ENCODE data around the gene PP2D1. TPM values are rescaled to one million over a fixed set of nuclear protein-coding genes. Genes with fewer than 3 reads are reported as not detected.
"Not testable (repeated sequence)": the region's sequence is repeated elsewhere in the genome, so short reads cannot be mapped to it uniquely, and the experiment has no call there.

PP2D1 gene, protein sequence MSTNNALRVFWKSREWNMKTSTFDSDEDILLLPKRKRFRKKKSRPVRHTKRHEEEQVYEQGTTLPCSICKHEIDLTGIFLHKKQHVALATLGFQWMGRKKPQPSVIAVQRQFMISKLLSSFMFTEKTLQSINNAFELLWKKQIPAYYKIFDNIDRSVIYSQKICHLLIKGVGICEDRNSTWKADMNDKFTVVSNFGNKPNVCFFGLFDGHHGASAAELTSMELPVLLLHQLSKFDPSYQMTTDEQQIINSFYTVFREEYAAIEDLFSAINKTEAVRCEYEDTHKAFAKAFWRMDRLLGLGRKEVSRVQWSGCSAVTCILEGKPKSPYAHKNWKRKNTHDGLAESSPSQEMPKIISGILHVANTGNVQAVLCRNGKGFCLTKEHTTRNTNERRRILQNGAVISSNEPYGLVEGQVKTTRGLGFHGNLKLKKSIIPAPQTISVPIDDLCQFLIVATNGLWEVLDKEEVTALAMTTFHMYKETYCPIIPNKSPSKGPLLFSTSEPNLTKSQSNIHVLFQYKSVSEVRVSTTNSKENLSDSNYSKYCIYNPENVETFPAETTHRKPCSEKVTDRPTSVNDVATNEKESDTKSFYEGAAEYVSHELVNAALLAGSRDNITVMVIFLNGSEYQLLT
- total RNA-seq: not detected

DNA sequence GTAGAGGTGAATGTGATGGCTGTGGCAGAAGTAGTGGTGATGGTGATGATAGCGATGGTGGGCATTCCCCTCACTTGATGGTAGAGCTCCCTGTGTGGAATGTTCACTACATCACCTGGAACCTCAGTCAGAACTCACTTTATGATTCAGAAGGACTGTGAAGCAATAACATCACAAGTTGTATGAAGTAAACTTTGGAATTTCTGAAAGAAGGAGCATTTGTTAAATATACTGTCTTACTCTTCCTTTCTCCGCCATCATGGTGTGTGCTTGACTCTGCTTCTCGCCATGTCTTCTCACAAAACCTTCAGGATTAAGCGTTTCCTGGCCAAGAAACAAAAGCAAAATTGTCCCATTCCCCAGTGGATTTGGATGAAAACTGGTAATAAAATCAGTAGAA, at the start of gene PP2D1:
Gene PP2D1, minus strand, starts transcription at position 101 of the 400 bp plus-strand sequence. CDS start 192 bp downstream, outside the sequence.
- no peak for ATAC-seq
- DNase-seq (ENCODE audit: low spot score): no peak

DNA sequence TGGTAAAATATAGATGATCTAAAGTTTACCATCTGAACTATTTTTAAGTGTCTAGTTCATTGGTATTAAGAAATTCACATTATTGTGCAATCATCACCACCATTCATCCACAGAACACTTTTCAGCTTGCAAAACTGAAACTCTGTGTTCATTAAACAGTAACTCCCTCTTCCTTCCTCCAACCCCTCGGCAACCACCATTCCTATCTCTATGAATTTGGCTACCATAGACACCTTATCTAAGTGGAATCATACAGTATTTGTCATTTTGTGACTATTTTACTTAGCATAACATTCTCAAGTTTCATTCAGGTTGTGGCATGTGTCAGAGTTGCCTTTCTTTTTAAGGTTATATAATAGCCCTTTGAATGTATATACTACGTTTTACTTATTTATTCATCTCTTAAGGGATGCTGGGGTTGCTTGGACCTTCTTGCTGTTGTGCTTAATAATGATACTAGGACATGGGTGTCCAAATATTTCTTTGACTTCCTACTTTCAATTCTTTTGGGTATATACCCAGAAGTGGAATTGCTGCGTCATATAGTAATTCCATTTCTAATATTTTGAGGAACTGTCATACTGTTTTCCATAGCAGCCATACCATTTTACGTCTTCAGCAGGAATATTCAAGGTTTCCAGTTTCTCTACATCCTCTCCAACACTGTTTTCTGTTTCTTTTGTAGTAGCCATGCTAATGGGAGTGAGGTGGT, 49.1 kb upstream of the PP2D1 start:
- ATAC-seq: peak; percentile 79

DNA sequence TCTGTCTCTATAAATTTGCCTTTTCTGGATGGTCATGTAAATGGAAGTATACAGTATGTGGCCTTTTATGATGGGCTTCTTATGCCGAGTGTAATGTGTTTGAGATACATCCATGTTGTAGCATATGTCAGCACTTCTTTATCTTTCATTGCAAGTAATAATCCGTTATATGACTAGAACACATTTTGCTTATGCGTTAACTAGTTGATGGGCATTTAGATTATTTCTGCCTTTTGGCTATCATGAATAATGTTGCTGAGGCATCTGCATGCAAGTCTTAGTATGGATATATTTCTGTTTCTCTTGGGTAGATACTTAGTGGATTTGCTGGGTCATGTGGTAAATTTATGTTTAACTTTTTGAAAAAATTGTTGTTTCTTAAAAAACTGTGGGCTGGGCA, 47.9 kb upstream of the PP2D1 start:
- ATAC-seq: no peak
- DNase-seq (ENCODE audit: low spot score): no peak

More for the DNA sequence above, 49.1 kb upstream of the PP2D1 start:
- no peak for DNase-seq (ENCODE audit: low spot score)

DNA sequence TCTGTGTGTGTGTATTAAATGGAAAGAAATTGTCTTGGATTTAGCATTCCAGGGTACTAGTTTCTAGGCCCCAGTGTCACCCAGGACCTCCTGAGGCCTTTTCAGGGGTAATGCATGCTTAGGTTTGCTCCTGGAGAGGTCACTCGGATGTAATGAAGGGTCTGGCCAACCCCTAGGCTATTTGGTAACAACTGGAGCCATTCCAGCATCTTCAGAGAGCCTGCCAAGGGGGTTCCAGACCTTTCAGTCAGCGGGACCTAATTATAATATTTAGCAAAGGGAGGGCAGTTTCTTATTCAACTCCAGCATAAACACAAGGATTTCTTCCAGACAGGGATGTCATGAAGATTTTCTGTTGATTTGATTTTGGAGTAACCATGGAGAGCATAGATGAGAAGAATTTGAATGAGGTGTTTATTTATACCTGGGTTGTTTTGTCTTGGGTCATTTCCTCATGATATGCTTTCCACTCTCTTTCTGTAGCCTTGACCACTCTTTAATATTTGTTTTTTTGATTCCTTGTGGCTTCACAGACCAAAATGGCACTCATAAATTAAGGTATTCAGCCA, 45.6 kb upstream of the PP2D1 start:
- DNase-seq (ENCODE audit: low spot score) (no peak), ATAC-seq (peak; percentile 7)

DNA sequence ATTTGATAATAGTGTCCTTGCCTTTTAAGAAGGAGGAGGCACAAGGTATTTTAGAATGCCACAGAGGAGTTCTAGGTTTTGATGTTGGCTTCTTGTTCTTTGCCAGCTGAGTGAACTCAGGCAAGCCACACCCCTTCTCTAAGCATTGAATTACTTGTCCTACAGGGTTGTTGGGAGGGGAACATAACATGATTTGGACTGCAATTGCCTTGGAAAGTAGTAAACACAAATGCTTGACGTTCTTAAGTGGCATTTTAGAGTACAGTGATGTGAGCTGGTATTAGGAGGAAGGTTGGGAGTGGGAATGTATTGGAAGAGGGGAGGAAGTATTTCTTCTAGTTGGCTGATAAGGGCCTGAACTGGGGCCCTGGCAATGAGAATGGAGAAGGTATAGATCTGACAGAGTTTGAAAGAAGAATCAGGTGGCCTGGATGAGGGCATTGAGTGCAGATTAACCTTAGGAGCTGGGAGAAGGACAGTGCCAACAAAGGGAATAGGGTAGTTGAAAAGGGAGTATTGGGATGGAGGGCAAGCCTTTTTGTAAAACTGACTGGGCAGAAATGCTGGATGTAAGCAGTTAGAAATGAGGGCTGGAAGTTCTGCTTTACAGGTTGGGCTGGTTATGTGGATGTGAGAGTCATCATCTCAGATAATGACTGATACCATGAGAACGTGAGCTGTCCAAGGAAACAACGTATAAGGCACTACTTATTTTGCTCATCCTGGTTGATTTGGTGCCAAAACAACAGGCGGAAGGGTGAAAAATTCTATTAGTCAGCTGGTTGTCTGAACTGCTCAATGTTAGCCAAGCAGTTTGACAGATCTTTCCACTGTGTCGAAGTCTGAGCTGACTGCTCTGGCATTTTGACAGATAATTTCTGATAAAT, 44.9 kb upstream of the PP2D1 start:
- DNase-seq (ENCODE audit: low spot score) (no peak), ATAC-seq (peak; percentile 46)

- ATAC-seq: no peak
These were observed 43.8 kb upstream of the PP2D1 start for GRCh38 chr3:20055842-20056241.

GRCh38 chr3:20055020-20055775, 43.1 kb upstream of the PP2D1 start:
- DNase-seq (ENCODE audit: low spot score) (no peak), ATAC-seq (peak; percentile 6)

More at GRCh38 chr3:20055842-20056241, 43.8 kb upstream of the PP2D1 start:
- no peak for DNase-seq (ENCODE audit: low spot score)

GRCh38 chr3:20054549-20054987, 42.5 kb upstream of the PP2D1 start:
- ATAC-seq: peak; percentile 86
- peak; percentile 84 for DNase-seq (ENCODE audit: low spot score)

DNA sequence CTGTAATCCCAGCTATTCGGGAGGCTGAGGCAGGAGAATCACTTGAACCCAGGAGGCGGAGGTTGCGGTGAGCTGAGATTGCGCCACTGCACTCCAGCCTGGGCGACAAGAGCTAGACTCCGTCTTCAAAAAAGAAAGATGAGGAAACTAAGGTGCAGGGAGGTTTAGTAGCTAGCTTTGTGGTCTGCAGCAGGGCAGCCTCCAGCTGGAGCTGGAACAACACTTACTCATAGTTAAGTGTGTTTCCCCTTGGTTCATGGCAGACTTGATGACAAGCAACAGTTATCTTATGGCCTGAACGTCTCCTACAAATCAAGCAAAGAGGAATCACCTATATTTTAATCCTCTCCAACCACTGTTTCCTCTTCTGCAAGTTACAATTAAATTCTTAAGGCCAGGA, 40.8 kb upstream of the PP2D1 start:
- no peak for ATAC-seq
- DNase-seq (ENCODE audit: low spot score): no peak

DNA sequence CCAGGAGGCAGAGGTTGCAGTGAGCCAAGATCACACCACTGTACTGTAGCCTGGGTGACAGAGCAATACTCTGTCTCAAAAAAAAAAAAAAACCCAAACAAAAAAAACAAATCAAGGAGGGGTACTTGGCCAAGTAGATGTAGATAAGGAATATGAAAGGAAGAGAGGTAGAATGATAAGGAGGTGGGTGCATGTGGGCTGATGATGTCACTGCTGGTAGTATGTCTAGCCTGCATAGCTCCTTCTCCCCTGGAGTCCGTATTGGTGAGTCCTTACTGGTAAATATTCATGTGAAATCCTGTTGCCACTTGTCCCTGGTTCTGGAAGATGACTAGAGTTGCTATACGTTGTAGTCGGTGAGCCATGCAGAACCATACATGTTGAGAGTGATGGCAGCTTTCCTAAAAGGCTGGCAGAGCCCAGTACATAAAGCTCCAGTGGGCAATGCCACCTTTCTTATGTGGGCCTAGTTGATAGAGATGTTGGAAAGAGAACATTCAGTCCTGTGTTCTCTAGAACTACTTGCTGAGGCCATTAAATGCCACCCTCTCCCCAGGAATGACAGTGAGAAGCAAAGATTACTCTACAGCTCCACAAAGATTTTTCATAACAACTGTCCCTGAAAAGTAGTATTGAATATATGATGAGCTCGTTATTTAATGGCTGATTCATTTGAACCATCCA, 39.2 kb upstream of the PP2D1 start:
- ATAC-seq (no peak), DNase-seq (ENCODE audit: low spot score) (no peak)

DNA sequence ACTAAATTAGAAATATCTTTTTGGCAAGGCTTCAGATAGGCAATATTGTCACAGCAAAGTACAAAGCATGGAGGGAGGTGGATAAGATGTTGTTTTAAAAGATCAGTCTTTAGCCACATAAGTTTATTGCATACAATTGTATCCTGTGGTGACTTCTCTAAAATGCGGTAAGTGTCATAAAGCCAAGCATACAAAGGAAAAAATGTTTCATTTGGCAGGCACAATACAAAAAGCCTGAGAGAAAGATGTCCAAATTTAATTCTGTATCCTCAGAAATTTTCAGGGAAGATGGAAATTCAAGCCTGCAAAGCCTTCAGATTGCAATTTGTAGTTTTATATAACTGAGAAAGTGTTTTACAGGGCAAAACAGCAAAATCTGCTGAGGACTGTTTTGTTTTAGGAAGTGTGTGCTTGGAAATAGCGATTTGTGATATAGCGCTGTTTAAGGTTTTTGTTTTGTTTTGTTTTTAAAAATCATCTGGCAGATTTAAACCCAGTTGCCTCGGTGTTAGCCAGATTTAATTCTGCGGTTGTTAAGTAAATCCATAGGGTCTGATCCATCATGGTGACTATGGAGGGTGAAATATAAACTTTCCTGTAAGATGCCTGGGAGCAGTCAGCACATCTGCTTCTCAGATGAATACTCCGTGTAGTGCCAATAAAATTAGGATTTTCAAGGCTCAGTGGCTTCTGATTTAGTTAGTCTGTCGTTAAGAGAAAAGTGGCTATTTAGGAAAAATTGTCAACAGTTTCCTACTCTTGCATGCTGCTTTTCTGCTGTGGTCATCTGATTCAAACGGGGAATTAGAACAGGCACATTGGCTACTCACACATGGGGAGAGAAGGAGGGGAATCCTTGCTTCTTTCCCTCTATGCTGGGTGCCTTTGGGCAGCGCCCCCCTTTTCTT, 36.2 kb upstream of the PP2D1 start:
- ATAC-seq: no peak
- no peak for DNase-seq (ENCODE audit: low spot score)

DNA sequence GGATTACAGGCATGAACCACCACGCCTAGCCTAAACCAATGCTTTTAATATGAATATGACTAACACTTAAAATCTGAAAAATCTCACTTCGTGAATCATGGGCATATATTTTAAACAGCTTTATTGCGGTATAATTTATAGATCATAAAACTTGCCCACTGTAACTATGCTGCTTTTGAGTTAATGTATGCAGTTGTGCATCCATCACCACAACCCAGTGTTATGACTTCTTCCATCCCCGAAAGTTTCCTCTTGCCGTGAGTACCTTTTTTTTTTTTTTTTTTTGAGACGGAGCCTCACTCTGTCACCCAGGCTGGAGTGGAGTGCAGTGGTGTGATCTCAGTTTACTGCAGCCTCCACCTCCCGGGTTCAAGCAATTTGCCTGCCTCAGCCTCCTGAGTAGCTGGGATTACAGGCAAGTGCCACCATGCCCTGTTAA, 35.3 kb upstream of the PP2D1 start:
- no peak for DNase-seq (ENCODE audit: low spot score)
- no peak for ATAC-seq

- DNase-seq (ENCODE audit: low spot score) (no peak), ATAC-seq (no peak)
These were observed 34.5 kb upstream of the PP2D1 start for GRCh38 chr3:20046556-20046955.

DNA sequence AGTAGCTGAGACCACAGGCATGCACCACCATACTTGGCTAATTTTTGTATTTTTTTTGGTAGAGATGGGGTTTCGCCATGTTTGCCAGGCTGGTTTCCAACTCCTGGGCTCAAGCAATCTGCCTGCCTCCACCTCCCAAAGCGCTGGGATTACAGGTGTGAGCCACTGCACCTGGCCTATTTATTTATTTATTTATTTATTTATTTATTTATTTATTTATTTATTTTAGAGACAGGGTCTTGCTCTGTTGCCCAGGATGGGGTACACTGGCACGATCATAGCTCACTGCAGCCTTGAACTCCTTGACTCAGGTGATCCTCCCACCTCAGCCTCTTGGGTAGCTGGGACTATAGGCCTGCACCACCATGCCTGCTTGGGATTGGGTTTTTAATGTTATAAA, 33.1 kb upstream of the PP2D1 start:
- ATAC-seq; DNase-seq (ENCODE audit: low spot score): not testable (repeated sequence)

DNA sequence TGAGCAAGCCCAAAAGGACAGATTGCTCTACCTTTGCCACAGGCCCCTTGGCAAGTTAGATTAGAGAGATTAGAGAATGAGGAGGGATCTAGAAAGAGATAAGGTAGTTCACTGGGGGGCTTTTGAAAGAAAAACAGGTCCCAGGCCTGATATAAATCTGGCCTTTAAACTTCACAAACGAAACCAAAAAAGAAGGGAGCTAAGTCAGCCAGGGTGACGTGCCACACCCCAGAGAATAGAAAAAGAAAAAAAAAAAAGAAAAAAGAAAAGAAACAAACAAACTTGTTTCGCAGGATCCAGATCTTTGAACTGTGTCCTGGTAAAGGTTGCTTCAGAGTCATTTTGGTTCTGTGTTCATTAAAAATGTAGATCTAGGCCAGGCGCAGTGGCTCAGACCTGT, 31.8 kb upstream of the PP2D1 start:
- ATAC-seq (no peak), DNase-seq (ENCODE audit: low spot score) (no peak)

DNA sequence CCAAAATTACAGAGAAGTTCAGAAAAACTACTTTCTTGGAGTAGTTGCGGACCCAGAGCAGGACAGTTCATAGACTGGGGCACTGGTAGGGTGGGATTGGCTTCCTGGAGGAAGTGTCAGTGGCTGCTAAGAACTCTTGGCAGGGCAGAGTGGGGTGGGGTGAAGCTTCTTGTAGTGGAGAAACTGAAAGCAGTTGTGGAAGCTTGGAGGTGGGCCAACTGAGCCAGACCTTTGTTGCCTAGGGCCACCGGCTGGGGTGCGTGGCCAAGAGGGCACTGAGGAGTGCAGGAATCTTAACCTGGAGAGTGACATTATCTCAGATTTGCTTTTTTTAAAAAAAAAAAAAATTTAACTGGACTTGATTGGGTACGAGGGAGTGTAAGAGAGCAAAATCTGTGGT, 31.3 kb upstream of the PP2D1 start:
- DNase-seq (ENCODE audit: low spot score) (peak; percentile 93), ATAC-seq (peak; percentile 49)

DNA sequence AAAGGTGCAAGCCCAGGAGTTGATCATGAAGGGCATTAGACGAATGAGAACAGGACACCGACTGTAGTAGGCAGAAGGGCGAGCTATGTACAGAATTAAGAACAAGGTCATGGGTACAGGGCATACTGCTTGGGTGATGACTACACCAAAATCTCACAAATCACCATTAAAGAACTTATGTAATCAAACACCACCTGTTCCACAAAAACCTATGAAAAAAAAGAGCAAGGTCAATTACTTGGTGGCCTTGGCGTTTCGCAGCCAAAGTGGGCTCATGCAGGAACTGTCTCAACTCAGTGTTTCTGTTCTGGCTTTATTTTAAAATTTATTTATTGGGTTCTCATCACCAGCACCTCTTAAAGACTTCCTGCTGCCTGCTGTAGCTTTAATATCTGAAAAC, 30.3 kb upstream of the PP2D1 start:
- ATAC-seq (no peak), DNase-seq (ENCODE audit: low spot score) (no peak)

Data from left lobe of liver (tissue), 2 donors.